ENCODE measurements around the gene FBXL20. TPM values are rescaled to one million over a fixed set of nuclear protein-coding genes. Genes with fewer than 3 reads are reported as not detected.

Gene FBXL20
- total RNA-seq, 2 donors from 2014 or later, result 30.8 to 45.2 TPM

- H3K4me3 ChIP-seq, result no peak overlapping the region
Observed at GRCh38 chr17:39429600-39429999, 28.2 kb upstream of the FBXL20 start.

GRCh38 chr17:39416141-39416540 is 14.7 kb upstream of the FBXL20 start:
- no peaks in the 10 kb centered on the region for H3K4me1 ChIP-seq (ENCODE audit: control insufficient read depth in 1 of 2, low read depth in 2 of 2)
- H3K36me3 ChIP-seq, result peaks cover 37% of the 10 kb centered on the region
- DNase-seq (ENCODE audit: low spot score), result no peak
- no peak overlapping the region for H3K27ac ChIP-seq
- H3K9me3 ChIP-seq, result no peaks in the 10 kb centered on the region
- H3K4me3 ChIP-seq, result no peak overlapping the region
- TF ChIP-seq CTCF (IDR thresholded peaks at IDR 0.05), result no peak
- no peak for ATAC-seq (ENCODE audit: insufficient number of reproducible peaks, low FRiP score, low read depth)
- H3K27me3 ChIP-seq (replicated peaks; ENCODE audit: insufficient read depth), result no peaks in the 10 kb centered on the region

More at GRCh38 chr17:39429600-39429999, 28.2 kb upstream of the FBXL20 start:
- H3K9me3 ChIP-seq, result no peaks in the 10 kb centered on the region
- DNase-seq (ENCODE audit: low spot score), result no peak
- no peak for ATAC-seq (ENCODE audit: insufficient number of reproducible peaks, low FRiP score, low read depth)
- no peak for TF ChIP-seq CTCF (IDR thresholded peaks at IDR 0.05)
- H3K36me3 ChIP-seq, result peaks cover 56% of the 10 kb centered on the region
- no peaks in the 10 kb centered on the region for H3K27me3 ChIP-seq (replicated peaks; ENCODE audit: insufficient read depth)
- H3K27ac ChIP-seq, result no peak overlapping the region
- H3K4me1 ChIP-seq (ENCODE audit: control insufficient read depth in 1 of 2, low read depth in 2 of 2), result no peaks in the 10 kb centered on the region

GRCh38 chr17:39410279-39410678 is 8.9 kb upstream of the FBXL20 start:
- H3K27ac ChIP-seq, result no peak overlapping the region
- no peaks in the 10 kb centered on the region for H3K27me3 ChIP-seq (replicated peaks; ENCODE audit: insufficient read depth)
- H3K4me1 ChIP-seq (ENCODE audit: control insufficient read depth in 1 of 2, low read depth in 2 of 2), result no peaks in the 10 kb centered on the region
- no peak for ATAC-seq (ENCODE audit: insufficient number of reproducible peaks, low FRiP score, low read depth)
- peaks cover 57% of the 10 kb centered on the region for H3K36me3 ChIP-seq
- no peaks in the 10 kb centered on the region for H3K9me3 ChIP-seq
- no peak overlapping the region for H3K4me3 ChIP-seq
- no peak for TF ChIP-seq CTCF (IDR thresholded peaks at IDR 0.05)
- no peak for DNase-seq (ENCODE audit: low spot score)

GRCh38 chr17:39408360-39408759 is 6.9 kb upstream of the FBXL20 start:
- H3K4me3 ChIP-seq, result no peak overlapping the region
- peaks cover 49% of the 10 kb centered on the region for H3K36me3 ChIP-seq
- H3K9me3 ChIP-seq, result no peaks in the 10 kb centered on the region
- H3K27ac ChIP-seq, result no peak overlapping the region
- H3K27me3 ChIP-seq (replicated peaks; ENCODE audit: insufficient read depth), result no peaks in the 10 kb centered on the region
- no peak for DNase-seq (ENCODE audit: low spot score)
- ATAC-seq (ENCODE audit: insufficient number of reproducible peaks, low FRiP score, low read depth), result no peak
- no peak for TF ChIP-seq CTCF (IDR thresholded peaks at IDR 0.05)
- H3K4me1 ChIP-seq (ENCODE audit: control insufficient read depth in 1 of 2, low read depth in 2 of 2), result no peaks in the 10 kb centered on the region

DNA sequence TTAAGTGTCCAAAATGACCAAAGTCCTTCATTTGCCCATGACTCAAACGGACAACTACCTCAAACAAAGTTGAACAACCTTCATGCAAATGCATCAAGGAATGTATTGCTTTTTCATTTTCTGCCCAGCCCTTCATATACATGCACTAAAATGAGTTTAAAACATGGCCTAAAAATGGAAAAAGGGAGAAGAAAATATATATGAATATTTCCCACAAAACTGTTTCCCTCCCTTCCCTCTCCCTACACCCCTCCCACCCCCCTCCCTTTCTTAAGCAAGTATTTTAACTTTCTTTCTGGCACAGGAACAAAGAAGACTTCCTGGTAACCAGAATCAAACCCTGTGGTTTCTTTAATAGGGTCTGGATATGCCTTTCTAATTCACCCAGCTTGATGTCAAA is 5.5 kb upstream of the FBXL20 start:
- TF ChIP-seq CTCF (IDR thresholded peaks at IDR 0.05), result no peak
- DNase-seq (ENCODE audit: low spot score) (no peak), ATAC-seq (ENCODE audit: insufficient number of reproducible peaks, low FRiP score, low read depth) (no peak)
- Histone ChIP-seq H3K27me3 (replicated peaks; ENCODE audit: insufficient read depth) (no peaks in the 10 kb centered on the region), H3K9me3 (no peaks in the 10 kb centered on the region), H3K4me1 (ENCODE audit: control insufficient read depth in 1 of 2, low read depth in 2 of 2) (no peaks in the 10 kb centered on the region), H3K36me3 (peaks cover 42% of the 10 kb centered on the region), H3K4me3 (no peak overlapping the region), H3K27ac (no peak overlapping the region)
